GM23338 (cell line): ENCODE results near the gene PPP2R5C. TPM values are rescaled to one million over a fixed set of nuclear protein-coding genes. Genes with fewer than 3 reads are reported as not detected.

Experiments used
- ATAC-seq: fragments of 200-7000 bp; cut with Tn5 transposase; 3 replicates; pipeline ENCODE4 v1.9.1; 2020
- DNase-seq: peaks from one replicate; pipeline ENCODE4 v3.0.0-alpha.2; 2015; ENCODE audit warnings: low spot score
- H2AFZ ChIP-seq: fragments of 200-600 bp; sonication (generic); 2 replicates; pipeline ENCODE4 v1.8.0; 2016; ENCODE audit warnings: antibody characterized with exemption, mild to moderate bottlenecking, moderate library complexity
- H3F3A ChIP-seq: fragments of 200-600 bp; sonication (generic); replicated peaks from 2 replicates; pipeline ENCODE4 v1.8.0; 2017; ENCODE audit warnings: antibody characterized with exemption, mixed run types, low read depth
- H3K27ac ChIP-seq: fragments of 200-600 bp; sonication (generic); 2 replicates; pipeline ENCODE4 v1.6.1; 2016; ENCODE audit warnings: low read depth
- H3K27me3 ChIP-seq: fragments of 200-600 bp; sonication (generic); 2 replicates; pipeline ENCODE4 v1.8.0; 2016; ENCODE audit warnings: mild to moderate bottlenecking, mixed run types, moderate library complexity; ENCODE audit not compliant: insufficient read depth
- H3K36me3 ChIP-seq: fragments of 200-600 bp; sonication (generic); 2 replicates; pipeline ENCODE4 v1.8.0; 2016; ENCODE audit warnings: mild to moderate bottlenecking; ENCODE audit not compliant: insufficient read depth
- H3K4me1 ChIP-seq: fragments of 200-600 bp; sonication (generic); 2 replicates; pipeline ENCODE4 v1.8.0; 2016; ENCODE audit warnings: mild to moderate bottlenecking, moderate library complexity; ENCODE audit not compliant: insufficient read depth
- H3K4me2 ChIP-seq: fragments of 200-600 bp; sonication (generic); 2 replicates; pipeline ENCODE4 v1.7.1; 2017; ENCODE audit warnings: mixed run types
- H3K4me3 ChIP-seq: fragments of 200-600 bp; sonication (generic); 2 replicates; pipeline ENCODE4 v1.6.1; 2016; ENCODE audit warnings: mixed run types
- H3K79me2 ChIP-seq: fragments of 200-600 bp; sonication (generic); replicated peaks from 2 replicates; pipeline ENCODE4 v1.8.0; 2017; ENCODE audit warnings: mild to moderate bottlenecking; ENCODE audit not compliant: insufficient read depth
- H3K9me2 ChIP-seq: fragments of 200-600 bp; sonication (generic); 2 replicates; pipeline ENCODE4 v1.8.0; 2017; ENCODE audit not compliant: insufficient read depth
- H4K20me1 ChIP-seq: fragments of 200-600 bp; sonication (generic); replicated peaks from 2 replicates; pipeline ENCODE4 v1.8.0; 2017; ENCODE audit warnings: mild to moderate bottlenecking; ENCODE audit not compliant: insufficient read depth
- H3K27ac Mint-ChIP-seq: 2 replicates; pipeline ENCODE4 v1.8.0; 2020; ENCODE audit warnings: inconsistent platforms, mild to moderate bottlenecking, moderate library complexity, mixed read lengths
- H3K27me3 Mint-ChIP-seq: 3 replicates; pipeline ENCODE4 v1.8.0; 2022; ENCODE audit warnings: low read depth, mild to moderate bottlenecking, moderate library complexity, mixed read lengths, inconsistent platforms; ENCODE audit not compliant: insufficient read depth, poor library complexity
- H3K36me3 Mint-ChIP-seq: 3 replicates; pipeline ENCODE4 v1.8.0; 2021; ENCODE audit warnings: low read depth, mild to moderate bottlenecking, inconsistent platforms, moderate library complexity, mixed read lengths
- H3K4me1 Mint-ChIP-seq: 3 replicates; pipeline ENCODE4 v1.8.0; 2020; ENCODE audit warnings: mild to moderate bottlenecking, inconsistent platforms, mixed read lengths
- H3K4me3 Mint-ChIP-seq: 3 replicates; pipeline ENCODE4 v1.8.0; 2021; ENCODE audit warnings: moderate library complexity, mild to moderate bottlenecking, inconsistent platforms, mixed read lengths
- H3K9me3 Mint-ChIP-seq: 3 replicates; pipeline ENCODE4 v1.8.0; 2020; ENCODE audit warnings: moderate library complexity, mild to moderate bottlenecking, inconsistent platforms, mixed read lengths
- EZH2 ChIP-seq: fragments of 200-600 bp; sonication (generic); IDR thresholded peaks from one replicate; pipeline ENCODE4 v1.8.0; 2017; ENCODE audit warnings: antibody characterized with exemption, mild to moderate bottlenecking, low read depth; ENCODE audit not compliant: unreplicated experiment
- JUNB ChIP-seq: IDR thresholded peaks from one replicate; pipeline ENCODE4 v1.6.1; 2016; ENCODE audit warnings: antibody characterized with exemption; ENCODE audit not compliant: unreplicated experiment
- NANOG ChIP-seq: IDR thresholded peaks from 2 replicates; pipeline ENCODE4 v1.6.1; 2016; ENCODE audit warnings: antibody characterized with exemption, borderline replicate concordance
- POLR2AphosphoS5 ChIP-seq: IDR thresholded peaks from 2 replicates; pipeline ENCODE4 v1.6.1; 2016; ENCODE audit warnings: antibody characterized with exemption, low read depth
- STAT1 ChIP-seq: IDR thresholded peaks from one replicate; pipeline ENCODE4 v1.6.1; 2016; ENCODE audit warnings: antibody characterized with exemption; ENCODE audit not compliant: unreplicated experiment
- polyA plus RNA-seq: library from polyadenylated mRNA; unstranded; fragments of >200 nt; fragmentation: Nextera tagmentation; extraction: Ambion mirVana; gene quantifications from 2 replicates; pipeline ENCODE4 v1.2.1, GENCODE V29; 2016
- total RNA-seq: library from RNA; depleted of rRNA; stranded (reverse); fragments of >200 nt; shearing (Covaris generic); gene quantifications from 2 replicates; pipeline ENCODE4 v1.2.3, GENCODE V29; 2014
- TF ChIP-seq, protein P1 (sequence below): IDR thresholded peaks from one replicate; pipeline ENCODE4 v1.6.1; 2018; ENCODE audit warnings: antibody characterized with exemption; ENCODE audit not compliant: unreplicated experiment
- TF ChIP-seq, protein P2 (sequence below), 2 experiments: fragments of 200-600 bp in 1 of 2; sonication (generic) in 1 of 2; conservative IDR thresholded peaks; 2 replicates each; pipeline versions ENCODE4 v1.5.1 to v1.6.1; 2016 to 2017; ENCODE audit warnings: antibody characterized with exemption in 2 of 2, low read depth in 2 of 2, mild to moderate bottlenecking in 2 of 2, moderate library complexity in 1 of 2

The PPP2R5C gene
- total and polyA plus RNA-seq, 2 experiments from 2014 or later, result 75.4 to 79.7 TPM

DNA sequence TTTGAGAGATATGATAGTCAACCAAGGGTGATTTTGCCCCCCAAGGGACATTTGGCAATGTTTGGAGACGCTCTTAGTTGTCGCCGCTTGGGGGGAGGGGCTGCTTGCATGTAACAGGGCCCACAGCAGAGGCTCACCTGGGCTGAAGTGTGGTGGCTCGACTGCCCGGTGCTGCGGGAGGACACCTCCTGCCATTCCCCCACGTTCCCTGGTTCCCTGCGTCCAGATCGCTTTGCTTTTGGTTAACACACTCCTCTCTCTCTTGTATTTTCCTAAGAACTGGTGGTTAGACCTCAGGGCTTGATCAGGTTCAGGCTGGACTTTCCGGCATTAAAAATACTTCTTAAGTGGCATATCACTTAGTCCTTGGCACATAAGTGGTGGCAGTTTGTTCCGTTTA lies 18.9 kb downstream of the PPP2R5C start:
- H3K4me3 Mint-ChIP-seq, result peak overlapping the region; percentile 70
- Histone ChIP-seq H3K27ac (no peak overlapping the region), H3K4me1 (peaks cover 10% of the 10 kb centered on the region), H3K79me2 (no peaks in the 10 kb centered on the region; the same call in 1 of the 2 replicates), H3F3A (no peaks in the 10 kb centered on the region), H2AFZ (peak overlapping the region; percentile 78), H3K4me2 (peak overlapping the region; percentile 99), H3K4me3 (peak overlapping the region; percentile 78), H3K9me2 (no peaks in the 10 kb centered on the region), H3K36me3 (no peaks in the 10 kb centered on the region; the same call in 1 of the 2 replicates), H3K27me3 (peaks cover 37% of the 10 kb centered on the region), H4K20me1 (peaks cover 12% of the 10 kb centered on the region)
- DNase-seq (peak; percentile 50), ATAC-seq (peak; percentile 53)
- peaks cover 12% of the 10 kb centered on the region for H3K4me1 Mint-ChIP-seq
- no peak overlapping the region for H3K27ac Mint-ChIP-seq
- no peaks in the 10 kb centered on the region; the same call in 2 of the 3 replicates for H3K9me3 Mint-ChIP-seq
- no peaks in the 10 kb centered on the region; the same call in 2 of the 3 replicates for H3K36me3 Mint-ChIP-seq
- TF ChIP-seq NANOG (no peak), STAT1 (no peak), JUNB (no peak)
- TF ChIP-seq, protein P1, sequence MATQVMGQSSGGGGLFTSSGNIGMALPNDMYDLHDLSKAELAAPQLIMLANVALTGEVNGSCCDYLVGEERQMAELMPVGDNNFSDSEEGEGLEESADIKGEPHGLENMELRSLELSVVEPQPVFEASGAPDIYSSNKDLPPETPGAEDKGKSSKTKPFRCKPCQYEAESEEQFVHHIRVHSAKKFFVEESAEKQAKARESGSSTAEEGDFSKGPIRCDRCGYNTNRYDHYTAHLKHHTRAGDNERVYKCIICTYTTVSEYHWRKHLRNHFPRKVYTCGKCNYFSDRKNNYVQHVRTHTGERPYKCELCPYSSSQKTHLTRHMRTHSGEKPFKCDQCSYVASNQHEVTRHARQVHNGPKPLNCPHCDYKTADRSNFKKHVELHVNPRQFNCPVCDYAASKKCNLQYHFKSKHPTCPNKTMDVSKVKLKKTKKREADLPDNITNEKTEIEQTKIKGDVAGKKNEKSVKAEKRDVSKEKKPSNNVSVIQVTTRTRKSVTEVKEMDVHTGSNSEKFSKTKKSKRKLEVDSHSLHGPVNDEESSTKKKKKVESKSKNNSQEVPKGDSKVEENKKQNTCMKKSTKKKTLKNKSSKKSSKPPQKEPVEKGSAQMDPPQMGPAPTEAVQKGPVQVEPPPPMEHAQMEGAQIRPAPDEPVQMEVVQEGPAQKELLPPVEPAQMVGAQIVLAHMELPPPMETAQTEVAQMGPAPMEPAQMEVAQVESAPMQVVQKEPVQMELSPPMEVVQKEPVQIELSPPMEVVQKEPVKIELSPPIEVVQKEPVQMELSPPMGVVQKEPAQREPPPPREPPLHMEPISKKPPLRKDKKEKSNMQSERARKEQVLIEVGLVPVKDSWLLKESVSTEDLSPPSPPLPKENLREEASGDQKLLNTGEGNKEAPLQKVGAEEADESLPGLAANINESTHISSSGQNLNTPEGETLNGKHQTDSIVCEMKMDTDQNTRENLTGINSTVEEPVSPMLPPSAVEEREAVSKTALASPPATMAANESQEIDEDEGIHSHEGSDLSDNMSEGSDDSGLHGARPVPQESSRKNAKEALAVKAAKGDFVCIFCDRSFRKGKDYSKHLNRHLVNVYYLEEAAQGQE, result no peak
- H3K27me3 Mint-ChIP-seq, result peaks cover 45% of the 10 kb centered on the region

DNA sequence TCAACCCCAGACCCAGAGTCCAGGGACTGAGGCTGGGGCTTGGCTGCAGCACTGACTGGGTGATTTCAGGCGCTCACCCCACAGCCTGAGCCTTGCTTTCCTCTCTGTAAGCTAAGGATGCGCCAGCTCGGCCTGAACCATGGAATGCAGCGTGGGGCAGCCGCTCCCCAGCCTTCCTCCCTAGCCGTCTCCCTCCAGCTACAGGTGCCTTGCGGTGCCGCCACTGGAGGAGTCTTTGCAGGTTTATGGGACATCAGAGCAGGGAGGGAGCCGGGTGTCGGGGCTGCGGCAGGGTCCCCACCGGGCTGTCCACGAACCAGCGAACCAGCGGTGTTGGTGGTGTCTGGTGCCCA lies 19.4 kb downstream of the PPP2R5C start:
- H3K4me3 ChIP-seq, result peak overlapping the region; percentile 78
- peak overlapping the region; percentile 78 for H2AFZ ChIP-seq
- H3K4me2 ChIP-seq, result peak overlapping the region; percentile 99
- H3K9me2 ChIP-seq, result no peaks in the 10 kb centered on the region
- H3K27ac ChIP-seq, result no peak overlapping the region
- DNase-seq (peak; percentile 75), ATAC-seq (peak; percentile 84)
- Mint-ChIP-seq H3K4me3 (peak overlapping the region; percentile 70), H3K27me3 (peaks cover 47% of the 10 kb centered on the region), H3K9me3 (no peaks in the 10 kb centered on the region; the same call in 2 of the 3 replicates), H3K36me3 (no peaks in the 10 kb centered on the region; the same call in 2 of the 3 replicates), H3K4me1 (peaks cover 10% of the 10 kb centered on the region), H3K27ac (no peak overlapping the region)
- TF ChIP-seq, protein P2, sequence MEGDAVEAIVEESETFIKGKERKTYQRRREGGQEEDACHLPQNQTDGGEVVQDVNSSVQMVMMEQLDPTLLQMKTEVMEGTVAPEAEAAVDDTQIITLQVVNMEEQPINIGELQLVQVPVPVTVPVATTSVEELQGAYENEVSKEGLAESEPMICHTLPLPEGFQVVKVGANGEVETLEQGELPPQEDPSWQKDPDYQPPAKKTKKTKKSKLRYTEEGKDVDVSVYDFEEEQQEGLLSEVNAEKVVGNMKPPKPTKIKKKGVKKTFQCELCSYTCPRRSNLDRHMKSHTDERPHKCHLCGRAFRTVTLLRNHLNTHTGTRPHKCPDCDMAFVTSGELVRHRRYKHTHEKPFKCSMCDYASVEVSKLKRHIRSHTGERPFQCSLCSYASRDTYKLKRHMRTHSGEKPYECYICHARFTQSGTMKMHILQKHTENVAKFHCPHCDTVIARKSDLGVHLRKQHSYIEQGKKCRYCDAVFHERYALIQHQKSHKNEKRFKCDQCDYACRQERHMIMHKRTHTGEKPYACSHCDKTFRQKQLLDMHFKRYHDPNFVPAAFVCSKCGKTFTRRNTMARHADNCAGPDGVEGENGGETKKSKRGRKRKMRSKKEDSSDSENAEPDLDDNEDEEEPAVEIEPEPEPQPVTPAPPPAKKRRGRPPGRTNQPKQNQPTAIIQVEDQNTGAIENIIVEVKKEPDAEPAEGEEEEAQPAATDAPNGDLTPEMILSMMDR (conservative IDR thresholded peaks at IDR 0.05; ENCODE audit: low read depth in 2 of 2), result no peak
- TF ChIP-seq POLR2AphosphoS5, result no peak
- TF ChIP-seq EZH2, result peak; percentile 43
- peaks cover 37% of the 10 kb centered on the region for H3K27me3 ChIP-seq
- H3F3A ChIP-seq, result no peaks in the 10 kb centered on the region
- no peaks in the 10 kb centered on the region; the same call in 1 of the 2 replicates for H3K79me2 ChIP-seq
- H4K20me1 ChIP-seq, result peaks cover 12% of the 10 kb centered on the region
- H3K36me3 ChIP-seq, result no peaks in the 10 kb centered on the region; the same call in 1 of the 2 replicates
- peaks cover 10% of the 10 kb centered on the region for H3K4me1 ChIP-seq
